NCI-H2171 treated with DMSO at 0.1 percent for 48 hours (cell line): ENCODE results near the gene DPH5.
"Not testable (repeated sequence)": the region's sequence is repeated elsewhere in the genome, so short reads cannot be mapped to it uniquely, and the experiment has no call there.

Experiments used
- DNase-seq: peaks from one replicate; lab custom pipeline; 2025; lab: John Stamatoyannopoulos, UW

Gene DPH5

GRCh38 chr1:100982793-100983192, 42.8 kb downstream of the DPH5 start:
- no peak for DNase-seq

DNA sequence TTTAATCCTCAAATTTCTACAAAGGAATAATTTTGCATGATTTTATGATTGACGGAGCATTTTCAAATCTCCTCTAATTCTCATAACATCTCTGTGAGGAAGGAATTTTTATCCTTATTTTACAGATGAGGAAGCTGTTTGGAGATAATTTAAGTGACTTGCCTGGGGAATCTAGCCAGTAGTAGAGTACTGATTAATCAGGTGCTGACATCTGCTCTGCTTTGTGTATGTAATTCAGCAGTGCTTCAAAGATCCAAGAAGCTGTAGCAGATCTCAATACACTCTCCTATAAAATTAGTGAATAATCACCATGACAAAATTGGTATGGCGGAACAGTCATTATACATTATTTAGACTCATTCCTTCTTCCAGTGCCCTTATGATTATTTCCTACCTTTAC, 46.0 kb downstream of the DPH5 start:
- DNase-seq, result no peak

DNA sequence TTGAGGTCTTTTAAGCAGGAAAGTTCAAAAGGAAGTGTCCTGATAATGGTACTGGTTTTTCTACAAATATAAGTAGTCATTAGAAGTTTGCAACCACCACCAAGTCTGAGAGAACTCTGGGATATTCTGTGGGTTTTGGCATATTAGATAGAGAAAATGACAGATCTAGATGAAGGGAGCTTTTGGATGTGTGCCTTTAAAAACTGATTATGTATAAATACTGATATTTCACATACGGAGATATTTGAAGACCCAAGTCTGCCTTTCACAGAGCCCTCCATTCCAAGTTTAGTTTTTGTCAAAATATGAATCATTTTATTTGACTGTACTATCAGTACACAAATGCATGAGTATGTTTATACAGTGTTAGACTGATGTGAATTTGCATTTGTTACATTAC, 48.6 kb downstream of the DPH5 start:
- DNase-seq, result no peak

- DNase-seq, result peak; percentile 33
Measured at GRCh38 chr1:100972185-100972584, 53.4 kb downstream of the DPH5 start.

- no peak for DNase-seq
Measured at GRCh38 chr1:100971021-100971420, 54.6 kb downstream of the DPH5 start.

- no peak for DNase-seq
Measured at GRCh38 chr1:100969327-100969726, 56.3 kb downstream of the DPH5 start.

- no peak for DNase-seq
Measured at GRCh38 chr1:100968621-100969020, 57.0 kb downstream of the DPH5 start.

DNA sequence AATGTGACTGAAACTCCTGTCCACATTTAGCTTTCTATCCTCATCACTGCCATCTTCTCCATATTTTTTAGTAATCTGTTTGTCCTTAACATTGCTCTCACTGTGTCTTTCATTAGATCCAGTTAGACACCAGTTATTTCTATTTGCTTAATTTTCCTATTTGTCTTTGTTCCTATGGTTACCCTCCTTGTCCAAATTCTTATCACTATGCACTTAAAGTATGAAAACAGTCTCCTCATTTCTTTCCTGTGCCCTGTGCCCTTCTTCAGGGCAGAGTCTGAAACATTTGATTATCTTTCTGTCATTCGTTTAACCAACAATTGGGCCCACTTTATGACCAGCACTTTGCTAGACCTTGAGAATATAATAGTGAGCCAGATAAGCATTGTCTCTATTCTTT, 65.5 kb downstream of the DPH5 start:
- no peak for DNase-seq

DNA sequence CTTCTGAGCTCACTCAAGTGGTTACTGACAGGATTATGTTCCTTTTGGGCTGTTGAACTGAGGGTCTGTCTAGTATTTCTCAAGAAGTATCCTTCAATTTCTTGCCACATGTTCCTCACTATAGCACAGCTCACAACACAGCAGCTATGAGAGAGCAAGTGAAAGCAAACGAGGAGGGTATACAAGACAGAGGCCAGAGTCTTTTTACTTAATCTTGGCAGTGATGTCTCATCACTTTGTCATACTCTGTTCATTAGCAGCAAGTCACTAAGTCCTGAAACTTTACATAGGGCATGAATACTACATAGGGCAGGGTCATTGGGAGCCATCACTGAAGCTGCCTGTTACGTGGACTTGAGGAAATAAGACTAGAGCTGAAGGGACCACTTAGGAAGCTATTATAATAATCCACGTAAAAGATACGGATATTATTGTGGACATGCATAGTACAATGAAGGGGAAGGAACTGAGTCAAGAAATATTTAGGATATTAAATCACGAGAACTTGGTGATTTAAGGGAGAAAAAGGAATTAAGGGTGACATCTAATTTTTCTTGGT, 66.0 kb downstream of the DPH5 start:
- no peak for DNase-seq

GRCh38 chr1:100955322-100955721, 70.3 kb downstream of the DPH5 start:
- DNase-seq, result no peak

- DNase-seq, result no peak
Measured at GRCh38 chr1:100953960-100954730, 71.4 kb downstream of the DPH5 start.

GRCh38 chr1:100952970-100953369, 72.6 kb downstream of the DPH5 start:
- not testable (repeated sequence) for DNase-seq

- no peak for DNase-seq
Measured at GRCh38 chr1:100952104-100952745, 73.4 kb downstream of the DPH5 start.

- peak; percentile 9 for DNase-seq
Measured at GRCh38 chr1:100950781-100951180, 74.8 kb downstream of the DPH5 start.

DNA sequence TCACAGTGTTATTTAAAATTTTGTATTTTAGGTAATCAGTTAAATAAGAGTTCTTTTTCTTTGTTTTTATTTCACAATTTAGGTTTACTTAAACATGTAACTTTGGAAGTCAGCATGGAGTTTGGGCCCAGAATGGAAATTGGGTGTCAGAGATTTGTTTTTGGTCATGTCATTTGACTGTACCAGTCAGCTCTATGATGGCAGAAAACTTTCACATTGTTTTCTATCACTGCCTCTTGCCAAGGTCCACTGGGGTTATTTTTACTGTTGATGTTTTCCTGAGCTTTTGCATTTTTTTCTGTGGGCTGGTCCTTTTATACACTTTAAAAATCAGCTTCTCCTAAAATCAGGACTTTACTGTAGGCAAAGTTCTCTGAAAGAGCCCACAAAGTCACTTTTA, 75.2 kb downstream of the DPH5 start:
- DNase-seq, result no peak

DNA sequence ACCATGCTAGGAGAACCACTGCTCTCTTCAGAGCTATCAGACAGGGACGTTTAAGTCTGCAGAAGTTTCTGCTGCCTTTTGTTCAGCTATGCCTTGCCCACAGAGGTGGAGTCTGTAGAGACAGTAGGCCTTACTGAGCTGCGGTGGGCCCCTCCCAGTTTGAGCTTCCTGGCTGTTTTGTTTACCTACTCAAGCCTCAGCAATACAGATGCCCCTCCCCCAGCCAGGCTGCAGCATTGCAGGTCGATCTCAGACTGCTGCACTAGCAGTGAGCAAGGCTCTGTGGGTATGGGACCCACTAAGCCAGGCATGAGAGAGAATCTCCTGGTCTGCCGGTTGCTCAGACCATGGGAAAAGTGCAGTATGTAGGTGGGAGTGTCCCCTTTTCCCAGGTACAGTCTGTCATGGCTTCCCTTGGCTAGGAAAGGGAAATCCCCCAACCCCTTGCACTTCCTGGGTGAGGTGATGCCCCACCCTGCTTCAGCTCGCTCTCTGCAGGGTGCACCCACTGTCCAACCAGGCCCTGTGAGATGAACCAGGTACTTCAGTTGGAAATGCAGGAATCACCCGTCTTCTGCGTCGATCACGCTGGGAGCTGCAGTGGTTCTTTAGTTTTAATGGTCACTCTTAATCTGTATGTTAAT, 75.9 kb downstream of the DPH5 start:
- DNase-seq, result peak; percentile 18

DNA sequence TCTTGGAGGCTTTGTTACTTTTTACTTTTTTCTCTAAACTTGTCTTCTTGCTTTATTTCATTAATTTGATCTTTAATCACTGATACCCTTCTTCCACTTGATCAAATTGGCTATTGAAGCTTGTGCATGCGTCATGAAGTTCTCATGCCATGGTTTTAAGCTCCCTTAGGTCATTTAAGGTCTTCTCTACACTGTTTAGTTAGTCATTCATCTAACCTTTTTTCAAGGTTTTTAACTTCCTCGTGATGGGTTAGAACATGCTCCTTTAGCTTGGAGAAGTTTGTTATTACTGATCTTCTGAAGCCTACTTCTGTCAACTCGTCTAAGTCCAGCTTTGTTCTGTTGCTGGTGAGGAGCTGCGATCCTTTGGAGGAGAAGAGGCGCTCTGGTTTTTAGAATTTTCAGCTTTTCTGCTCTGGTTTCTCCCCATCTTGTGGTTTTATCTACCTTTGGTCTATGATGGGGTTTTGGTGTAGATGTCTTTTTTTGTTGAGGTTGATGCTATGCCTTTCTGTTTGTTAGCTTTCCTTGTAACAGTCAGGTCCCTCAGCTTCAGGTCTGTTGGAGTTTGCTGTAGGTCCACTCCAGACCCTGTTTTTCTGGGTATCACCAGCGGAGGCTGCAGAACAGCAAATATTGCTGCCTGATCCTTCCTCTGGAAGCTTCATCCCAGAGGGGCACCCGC, 76.7 kb downstream of the DPH5 start:
- not testable (repeated sequence) for DNase-seq

DNA sequence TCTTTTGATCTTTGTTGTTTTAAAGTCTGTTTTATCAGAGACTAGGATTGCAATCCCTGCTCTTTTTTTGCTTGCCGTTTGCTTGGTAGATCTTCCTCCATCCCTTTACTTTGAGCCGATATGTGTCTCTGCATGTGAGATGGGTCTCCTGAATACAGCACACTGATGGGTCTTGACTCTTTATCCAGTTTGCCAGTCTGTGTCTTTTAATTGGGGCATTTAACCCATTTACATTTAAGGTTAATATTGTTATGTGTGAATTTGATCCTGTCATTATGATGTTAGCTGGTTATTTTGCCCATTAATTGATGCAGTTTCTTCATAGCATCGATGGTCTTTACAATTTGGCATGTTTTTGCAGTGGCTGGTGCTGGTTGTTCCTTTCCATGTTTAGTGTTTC, 77.8 kb downstream of the DPH5 start:
- not testable (repeated sequence) for DNase-seq

DNA sequence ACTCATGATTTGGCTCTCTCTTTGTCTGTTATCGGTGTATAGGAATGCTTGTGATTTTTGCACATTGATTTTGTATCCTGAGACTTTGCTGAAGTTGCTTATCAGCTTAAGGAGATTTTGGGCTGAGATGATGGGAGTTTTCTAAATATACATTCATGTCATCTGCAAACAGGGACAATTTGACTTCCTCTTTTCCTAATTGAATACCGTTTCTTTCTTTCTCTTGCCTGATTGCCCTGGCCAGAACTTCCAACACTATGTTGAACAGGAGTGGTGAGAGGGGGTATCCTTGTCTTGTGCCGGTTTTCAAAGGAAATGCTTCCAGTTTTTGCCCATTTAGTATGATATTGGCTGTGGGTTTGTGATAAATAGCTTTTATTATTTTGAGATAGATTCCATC, 79.5 kb downstream of the DPH5 start:
- not testable (repeated sequence) for DNase-seq

DNA sequence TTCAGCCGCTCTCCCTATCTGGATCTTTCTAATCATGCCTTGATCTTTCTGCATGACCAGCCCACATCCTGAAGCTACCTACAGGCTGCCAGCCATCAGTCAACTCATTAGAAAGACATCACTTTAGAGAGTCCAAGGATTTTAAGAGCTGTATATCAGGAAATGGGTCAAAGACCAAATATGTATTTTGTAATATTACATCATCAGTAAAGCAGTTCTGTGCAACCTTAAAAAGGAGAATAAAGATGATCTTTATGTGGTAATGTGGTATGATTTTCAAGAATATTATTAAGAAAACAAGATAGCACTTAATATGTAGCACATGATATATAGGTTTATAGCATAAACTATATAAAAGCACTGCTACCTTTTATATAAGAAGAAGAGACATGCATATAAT, 82.1 kb downstream of the DPH5 start:
- DNase-seq, result no peak

GRCh38 chr1:100942304-100943046, 83.1 kb downstream of the DPH5 start:
- no peak for DNase-seq
